Measurements from ENCODE around the gene SLC9B2.
A peak's percentile ranks its signal among the peaks of the same experiment; 100 is the strongest.

SLC9B2 gene

GRCh38 chr4:103099691-103100392 lies 23.3 kb upstream of the SLC9B2 start, which contains the start of gene BDH2:
Gene BDH2, minus strand, starts transcription at chr4:103099834. Its CDS starts 3,580 bp downstream, at chr4:103096254.
- H3K4me2 ChIP-seq, result peak within 1 kb of the TSS; percentile 79 to 92 (median 89)
- H3K4me3 ChIP-seq, result peak within 1 kb of the TSS; percentile 51 to 71 (median 64)
- H3K4me1 ChIP-seq, result peaks cover 13 to 18% (median 14%) of the 10 kb centered on the region in 10 experiments
- H3K27me3 ChIP-seq, result no peaks in the 10 kb centered on the region
- peak within 1 kb of the TSS; percentile 70 to 84 (median 76) for H3K9ac ChIP-seq
- peaks cover 0 to 10% (median under 1%) of the 10 kb centered on the region in 11 experiments; a peak in 5 of 22 replicates for H3K36me3 ChIP-seq
- no peaks in the 10 kb centered on the region for H3K9me3 ChIP-seq (replicated peaks in 1 of 11)
- TF ChIP-seq Cebpa-rat (IDR thresholded peaks at IDR 0.05), result peak in 3 of 11 experiments; percentile 19 to 75 (median 22); a peak in 4 of 22 replicates
- peak within 1 kb of the TSS; percentile 41 to 88 (median 82); a peak in 21 of 22 replicates for H3K27ac ChIP-seq
- H4K20me1 ChIP-seq, result no peaks in the 10 kb centered on the region; a peak in 1 of 22 replicates

DNA sequence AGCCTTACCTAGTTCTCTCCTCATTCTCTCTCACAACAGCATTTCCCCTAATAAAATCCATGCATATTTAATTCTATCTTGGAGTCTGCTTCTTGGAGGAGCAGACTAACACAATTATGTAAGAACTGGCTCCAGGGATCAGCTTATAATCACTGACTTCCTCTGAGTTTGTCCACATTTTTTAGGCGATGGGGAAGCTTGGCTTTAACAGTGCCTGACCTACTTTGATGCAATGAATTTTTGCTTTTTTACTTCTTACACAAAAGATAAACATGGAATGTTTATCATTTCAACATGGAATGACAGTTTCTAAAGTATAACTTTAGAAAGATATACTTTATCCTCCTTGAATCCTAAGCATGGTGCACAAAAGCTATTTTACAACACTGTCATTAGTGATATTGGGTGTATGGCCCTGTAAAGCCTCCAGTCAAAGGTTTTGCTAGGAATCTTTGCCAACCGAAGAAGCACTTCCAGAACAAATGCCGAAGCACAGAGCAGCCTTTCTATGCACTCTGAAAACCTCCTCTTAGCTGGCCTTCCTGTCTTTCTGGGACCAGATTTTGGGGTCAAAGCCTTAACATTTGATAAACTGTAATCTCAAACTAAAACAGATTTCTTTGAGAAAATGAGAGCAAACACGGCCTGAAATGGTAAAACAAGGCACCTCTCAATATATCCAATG lies 22.3 kb upstream of the SLC9B2 start:
- Histone ChIP-seq H3K27me3 (no peaks in the 10 kb centered on the region), H4K20me1 (no peaks in the 10 kb centered on the region; a peak in 1 of 22 replicates), H3K27ac (peak overlapping the region; percentile 41 to 88 (median 82); a peak in 21 of 22 replicates), H3K9ac (peak overlapping the region; percentile 70 to 84 (median 76)), H3K9me3 (replicated peaks in 1 of 11) (no peaks in the 10 kb centered on the region), H3K4me1 (peaks cover 13 to 18% (median 14%) of the 10 kb centered on the region in 10 experiments), H3K4me2 (peak overlapping the region; percentile 79 to 92 (median 89)), H3K4me3 (peak overlapping the region; percentile 51 to 71 (median 64)), H3K36me3 (peaks cover 0 to 5% (median 0%) of the 10 kb centered on the region in 11 experiments; a peak in 3 of 22 replicates)
- no peak for TF ChIP-seq Cebpa-rat (IDR thresholded peaks at IDR 0.05)

DNA sequence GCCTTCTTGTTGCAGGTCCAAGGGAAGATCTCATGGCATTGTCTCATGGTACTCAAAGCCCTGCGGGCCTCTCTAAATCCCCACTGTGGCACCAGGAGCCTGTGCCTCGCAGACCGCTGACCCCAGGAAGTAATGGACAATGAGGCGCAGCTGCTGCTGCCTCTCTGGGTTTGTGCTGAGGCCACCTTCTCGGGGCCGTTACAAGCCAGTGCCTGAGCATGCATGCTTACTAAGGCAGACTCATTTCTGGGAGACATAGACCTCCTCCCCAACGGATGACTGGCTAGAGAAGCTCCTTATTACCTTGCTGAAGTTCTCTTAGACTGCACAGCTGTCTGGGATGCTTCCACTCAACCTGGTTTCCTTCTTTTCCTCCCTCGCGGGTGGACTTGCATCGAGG lies 21.8 kb upstream of the SLC9B2 start:
- H3K4me3 ChIP-seq, result peak overlapping the region in 7 of 10 experiments; percentile 51 to 67 (median 64); a peak in 5 of 20 replicates
- peak overlapping the region; percentile 79 to 92 (median 89) for H3K4me2 ChIP-seq
- no peaks in the 10 kb centered on the region for H3K9me3 ChIP-seq (replicated peaks in 1 of 11)
- H3K27ac ChIP-seq, result peak overlapping the region in 6 of 11 experiments; percentile 81 to 88 (median 82); a peak in 7 of 22 replicates
- H3K36me3 ChIP-seq, result peaks cover 0 to 6% (median 0%) of the 10 kb centered on the region in 11 experiments; a peak in 4 of 22 replicates
- no peaks in the 10 kb centered on the region; a peak in 1 of 22 replicates for H4K20me1 ChIP-seq
- TF ChIP-seq Cebpa-rat (IDR thresholded peaks at IDR 0.05), result no peak
- no peaks in the 10 kb centered on the region for H3K27me3 ChIP-seq
- peak overlapping the region in 6 of 11 experiments; percentile 73 to 84 (median 82); a peak in 4 of 22 replicates for H3K9ac ChIP-seq
- peaks cover 13 to 18% (median 14%) of the 10 kb centered on the region in 10 experiments for H3K4me1 ChIP-seq

DNA sequence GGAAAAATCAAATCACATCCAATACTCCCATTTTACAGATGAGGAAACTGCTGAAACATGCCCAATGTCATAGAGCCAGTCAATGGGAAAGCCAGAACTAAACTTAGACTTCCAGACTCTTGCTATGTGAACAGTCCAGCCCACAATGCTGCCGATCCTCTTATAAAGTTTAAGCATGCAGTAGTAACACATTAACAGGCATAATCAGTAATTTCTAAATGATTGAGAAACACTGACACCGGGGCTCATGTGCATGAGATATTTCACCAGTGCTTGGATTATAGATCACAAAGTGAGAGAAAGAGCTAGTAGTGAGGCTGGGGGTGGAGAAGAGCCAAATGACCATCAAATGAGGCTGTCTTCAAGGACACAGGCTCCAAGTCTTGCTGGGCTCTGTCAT lies 20.6 kb upstream of the SLC9B2 start:
- Histone ChIP-seq H3K9me3 (replicated peaks in 1 of 11) (no peaks in the 10 kb centered on the region), H3K4me1 (peaks cover 21 to 27% (median 24%) of the 10 kb centered on the region in 10 experiments)
- TF ChIP-seq Cebpa-rat (IDR thresholded peaks at IDR 0.05), result no peak

GRCh38 chr4:103095080-103095479 lies 18.5 kb upstream of the SLC9B2 start:
- H3K4me1 ChIP-seq, result peaks cover 23 to 34% (median 28%) of the 10 kb centered on the region in 10 experiments
- no peak overlapping the region for H3K4me2 ChIP-seq
- peaks cover 10 to 22% (median 11%) of the 10 kb centered on the region in 11 experiments; a peak in 21 of 22 replicates for H3K36me3 ChIP-seq
- TF ChIP-seq Cebpa-rat (IDR thresholded peaks at IDR 0.05), result no peak
- H3K27ac ChIP-seq, result no peak overlapping the region
- H4K20me1 ChIP-seq, result no peaks in the 10 kb centered on the region; a peak in 1 of 22 replicates
- no peaks in the 10 kb centered on the region for H3K9me3 ChIP-seq (replicated peaks in 1 of 11)
- no peak overlapping the region for H3K9ac ChIP-seq
- no peak overlapping the region for H3K4me3 ChIP-seq
- H3K27me3 ChIP-seq, result no peaks in the 10 kb centered on the region

More for the DNA sequence above, 20.6 kb upstream of the SLC9B2 start:
- Histone ChIP-seq H3K9ac (no peak overlapping the region), H3K4me2 (no peak overlapping the region), H3K27ac (no peak overlapping the region), H3K36me3 (peaks cover 0 to 6% (median 0%) of the 10 kb centered on the region in 11 experiments; a peak in 5 of 22 replicates), H3K4me3 (no peak overlapping the region), H3K27me3 (no peaks in the 10 kb centered on the region), H4K20me1 (no peaks in the 10 kb centered on the region; a peak in 1 of 22 replicates)

- Histone ChIP-seq H3K4me1 (peaks cover 9 to 16% (median 13%) of the 10 kb centered on the region in 10 experiments; a peak in 17 of 20 replicates), H3K9ac (peak overlapping the region in 2 of 11 experiments; percentile 5 to 40; a peak in 2 of 22 replicates), H4K20me1 (no peaks in the 10 kb centered on the region; a peak in 1 of 22 replicates), H3K4me2 (peak overlapping the region in 9 of 11 experiments; percentile 0 to 48 (median 24); a peak in 11 of 22 replicates), H3K4me3 (no peak overlapping the region), H3K9me3 (replicated peaks in 1 of 11) (no peaks in the 10 kb centered on the region), H3K36me3 (peaks cover 33 to 50% (median 39%) of the 10 kb centered on the region in 11 experiments; a peak in 21 of 22 replicates), H3K27ac (peak overlapping the region in 3 of 11 experiments; percentile 7 to 17 (median 15); a peak in 2 of 22 replicates), H3K27me3 (no peaks in the 10 kb centered on the region)
- no peak for TF ChIP-seq Cebpa-rat (IDR thresholded peaks at IDR 0.05)
Measured at GRCh38 chr4:103092245-103092644, 15.7 kb upstream of the SLC9B2 start.

DNA sequence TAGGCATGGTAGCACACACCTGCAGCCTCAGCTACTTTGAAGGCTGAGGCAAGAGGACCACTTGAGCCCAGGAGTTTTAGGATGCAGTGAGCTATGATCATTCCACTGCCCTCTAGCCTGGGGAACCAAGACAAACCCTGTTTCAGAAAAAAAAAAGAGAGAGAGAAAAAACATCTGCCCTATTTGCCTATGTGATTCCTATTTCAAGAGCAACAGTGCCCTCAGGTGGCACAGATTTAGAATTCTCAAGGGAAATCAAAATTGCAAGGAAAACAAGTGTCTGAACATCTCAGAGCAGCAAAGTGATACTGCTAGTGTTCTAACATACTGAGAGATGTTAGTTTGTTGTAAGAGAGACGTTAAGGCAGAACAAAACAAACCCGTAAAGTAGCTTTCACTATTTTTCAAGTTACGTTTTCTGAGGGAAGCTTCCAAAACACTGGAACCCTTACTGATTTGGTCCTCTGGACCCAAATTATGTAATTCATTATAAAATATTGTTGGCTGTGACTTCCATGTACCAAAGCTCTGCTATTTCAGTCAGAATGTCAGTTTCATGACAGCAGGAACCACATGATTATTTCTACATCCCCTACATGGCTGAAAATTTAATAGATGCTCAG lies 15.2 kb upstream of the SLC9B2 start:
- H3K27me3 ChIP-seq, result no peaks in the 10 kb centered on the region
- H3K4me1 ChIP-seq, result peaks cover 9 to 16% (median 13%) of the 10 kb centered on the region in 10 experiments; a peak in 17 of 20 replicates
- no peak overlapping the region for H3K4me3 ChIP-seq
- H3K27ac ChIP-seq, result no peak overlapping the region
- H3K9ac ChIP-seq, result no peak overlapping the region
- H3K9me3 ChIP-seq (replicated peaks in 1 of 11), result no peaks in the 10 kb centered on the region
- TF ChIP-seq Cebpa-rat (IDR thresholded peaks at IDR 0.05), result no peak
- peak overlapping the region in 3 of 11 experiments; percentile 20 to 48 (median 28); a peak in 3 of 22 replicates for H3K4me2 ChIP-seq
- no peaks in the 10 kb centered on the region; a peak in 1 of 22 replicates for H4K20me1 ChIP-seq
- H3K36me3 ChIP-seq, result peaks cover 38 to 56% (median 44%) of the 10 kb centered on the region in 11 experiments; a peak in 21 of 22 replicates

- Histone ChIP-seq H3K4me2 (no peak overlapping the region), H3K36me3 (peaks cover 52 to 76% (median 65%) of the 10 kb centered on the region in 11 experiments), H3K27me3 (no peaks in the 10 kb centered on the region), H3K4me1 (peaks cover 9 to 16% (median 13%) of the 10 kb centered on the region in 10 experiments; a peak in 17 of 20 replicates), H3K9ac (0 out of 22 replicates have a peak overlapping the region, but pooled peaks of 1 of the 11 experiments have one; percentile 6), H3K27ac (no peak overlapping the region), H4K20me1 (no peaks in the 10 kb centered on the region), H3K4me3 (no peak overlapping the region), H3K9me3 (replicated peaks in 1 of 11) (no peaks in the 10 kb centered on the region)
- no peak for TF ChIP-seq Cebpa-rat (IDR thresholded peaks at IDR 0.05)
Measured at GRCh38 chr4:103089481-103089880, 12.9 kb upstream of the SLC9B2 start.
